DMS53 treated with DMSO at 0.1 percent for 48 hours (cell line): Measurements from ENCODE around the gene TPPP.
"Not testable (repeated sequence)": the region's sequence is repeated elsewhere in the genome, so short reads cannot be mapped to it uniquely, and the experiment has no call there.

Experiments used
- DNase-seq: peaks from one replicate; lab custom pipeline; 2025; ENCODE audit not compliant: unreplicated experiment; lab: John Stamatoyannopoulos, UW

TPPP gene

DNA sequence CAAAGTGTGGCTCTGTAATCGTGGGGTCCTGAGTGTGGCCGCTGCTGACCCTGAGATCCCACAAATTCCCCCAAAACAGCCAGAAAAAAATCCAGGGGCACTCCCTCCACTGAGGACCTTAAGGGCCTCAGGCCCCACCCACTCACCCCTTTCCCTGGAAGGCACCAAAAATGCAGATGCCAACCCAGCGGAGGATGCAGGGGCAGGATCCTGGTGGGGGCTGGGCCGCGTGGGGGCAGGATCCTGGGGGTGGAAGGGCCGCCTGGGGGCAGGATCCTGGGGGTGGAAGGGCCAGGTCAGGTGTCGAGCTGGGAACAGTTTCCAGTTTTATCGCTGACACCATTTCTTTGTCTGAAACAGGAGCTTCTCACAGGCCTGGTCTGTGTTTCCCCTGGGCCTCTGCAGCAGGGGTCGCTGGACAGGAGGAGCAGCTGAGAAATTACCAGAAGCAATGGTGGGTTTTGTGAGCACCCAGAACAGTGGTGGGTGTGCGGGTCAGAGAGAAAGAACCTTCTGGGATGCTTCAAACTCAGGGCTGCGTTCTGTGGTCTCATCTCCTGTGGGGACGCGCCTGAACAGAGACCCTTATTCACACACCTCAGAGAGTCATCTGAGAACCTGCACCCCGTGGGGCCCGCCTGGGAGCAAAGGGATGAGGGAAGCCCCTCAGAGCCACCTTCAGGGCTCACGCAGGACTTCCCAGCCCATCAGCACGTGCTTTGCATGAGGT lies 13.8 kb downstream of the TPPP start:
- not testable (repeated sequence) for DNase-seq

DNA sequence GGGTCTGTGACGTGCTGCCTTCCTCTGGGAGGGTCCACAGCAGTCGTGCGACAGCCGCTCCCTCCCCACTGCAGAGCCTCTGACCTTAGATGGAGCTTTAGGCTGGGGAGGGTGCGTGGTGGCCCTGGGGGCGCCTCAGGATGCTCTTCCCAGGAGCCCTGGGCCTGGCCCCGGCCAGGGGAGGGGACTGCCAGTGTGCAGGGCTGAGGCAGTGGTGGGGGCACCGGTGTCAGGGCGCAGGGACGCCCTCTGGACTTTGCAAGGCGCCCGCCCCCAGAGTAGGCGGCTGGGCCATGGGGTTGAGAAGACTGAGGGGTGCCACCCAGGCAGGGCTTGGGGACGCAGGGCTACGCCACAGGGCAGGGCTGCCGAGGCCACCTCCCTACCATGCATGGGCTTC lies 14.6 kb downstream of the TPPP start:
- DNase-seq, result not testable (repeated sequence)

DNA sequence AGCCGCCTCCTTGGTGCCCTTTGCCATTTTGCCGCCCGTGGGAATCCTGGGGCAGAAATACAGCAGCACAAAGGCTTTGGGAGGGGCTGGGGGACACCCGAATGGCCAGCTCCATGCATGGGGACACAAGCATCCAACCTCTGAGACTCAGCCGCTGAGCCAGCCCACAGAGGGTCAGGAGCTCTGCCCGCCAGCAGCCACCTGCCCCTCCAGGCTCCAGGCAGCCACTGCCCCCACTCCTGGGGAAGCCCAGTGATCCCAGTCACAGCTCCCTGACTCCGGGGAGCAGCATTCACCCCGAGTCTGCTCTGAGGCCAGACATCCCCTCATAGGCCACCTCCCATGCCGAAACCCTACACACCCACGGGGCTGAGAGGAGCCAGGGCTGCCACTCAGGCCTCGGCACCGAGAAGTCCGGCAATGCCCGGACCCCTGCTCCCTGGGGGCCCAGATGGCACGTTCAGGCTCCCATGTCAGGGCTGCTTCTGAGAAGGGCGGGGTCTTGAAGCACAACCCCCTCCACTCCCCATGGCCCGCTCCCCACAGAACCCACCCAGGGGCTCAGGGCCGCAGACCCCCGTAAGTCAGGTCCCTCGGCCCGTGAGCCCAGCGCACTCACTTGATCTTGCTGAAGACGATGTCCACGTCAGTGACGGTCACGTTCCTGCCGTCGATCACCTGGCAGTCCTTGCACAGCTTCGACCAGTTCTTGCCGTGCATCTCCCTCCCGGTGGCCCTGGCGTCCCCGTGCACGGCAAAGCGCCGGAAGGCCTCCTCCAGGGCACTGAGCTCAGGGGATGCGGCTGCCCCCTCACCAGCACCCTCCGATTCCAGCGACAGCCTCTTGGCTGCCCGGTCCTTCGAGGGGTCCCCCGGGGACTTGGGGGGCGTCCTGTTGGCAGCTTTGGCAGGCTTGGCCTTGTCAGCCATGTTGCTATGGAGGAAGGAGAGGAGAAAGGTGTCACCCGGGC lies 15.7 kb downstream of the TPPP start:
- no peak for DNase-seq

DNA sequence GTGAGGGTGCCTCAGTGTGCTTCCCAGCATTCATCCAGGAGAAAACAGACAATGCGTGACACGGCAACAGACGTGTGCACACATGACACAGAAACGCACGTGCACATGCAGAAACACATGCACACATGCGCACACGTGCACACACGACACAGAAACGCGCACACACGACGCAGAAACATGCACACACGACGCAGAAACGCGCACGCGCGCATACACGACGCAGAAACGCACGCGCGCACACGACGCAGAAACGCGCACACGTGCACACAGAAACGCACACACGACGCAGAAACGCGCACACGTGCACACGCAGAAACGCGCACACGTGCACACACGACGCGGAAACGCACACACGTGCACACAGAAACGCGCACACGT lies 16.5 kb downstream of the TPPP start:
- DNase-seq, result no peak

DNA sequence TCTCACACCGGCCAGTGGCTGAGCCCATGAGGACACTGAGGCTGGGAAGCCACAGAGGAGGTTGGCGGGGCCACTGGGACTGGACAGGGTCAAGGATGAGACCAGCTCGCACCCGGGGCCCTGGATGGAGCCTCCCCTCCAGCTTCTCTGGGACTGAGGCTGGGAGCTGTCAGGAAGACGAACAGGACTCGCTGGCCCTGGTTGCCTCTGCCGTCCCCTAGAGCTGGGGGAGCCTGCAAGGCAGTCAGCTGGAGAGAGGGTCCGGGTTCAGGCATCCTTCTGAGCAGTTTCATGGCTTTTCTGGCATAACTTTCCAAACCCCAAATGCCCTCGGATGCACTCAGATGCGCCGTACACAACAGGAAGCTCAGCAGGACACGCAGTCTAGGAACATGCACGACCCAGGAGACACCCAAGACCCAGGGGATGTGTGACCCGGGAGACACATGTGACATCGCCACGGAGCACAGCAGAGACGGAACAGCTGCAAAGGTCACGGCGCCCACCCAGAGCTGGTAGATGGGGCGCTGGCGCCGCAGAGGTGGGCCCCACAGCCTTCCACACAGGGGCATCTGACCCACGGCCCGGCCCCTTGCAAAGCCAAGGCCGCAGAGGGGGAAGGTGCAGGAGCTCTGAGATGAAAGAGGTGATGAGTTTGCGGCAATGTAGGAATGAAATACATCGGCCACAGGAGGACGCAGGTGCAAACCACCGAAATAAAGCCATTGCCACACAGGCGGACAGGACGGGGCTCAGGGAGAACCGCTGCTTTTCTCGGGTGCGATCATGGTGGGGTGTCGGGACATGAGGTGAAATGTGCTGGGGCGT lies 17.1 kb downstream of the TPPP start:
- no peak for DNase-seq

DNA sequence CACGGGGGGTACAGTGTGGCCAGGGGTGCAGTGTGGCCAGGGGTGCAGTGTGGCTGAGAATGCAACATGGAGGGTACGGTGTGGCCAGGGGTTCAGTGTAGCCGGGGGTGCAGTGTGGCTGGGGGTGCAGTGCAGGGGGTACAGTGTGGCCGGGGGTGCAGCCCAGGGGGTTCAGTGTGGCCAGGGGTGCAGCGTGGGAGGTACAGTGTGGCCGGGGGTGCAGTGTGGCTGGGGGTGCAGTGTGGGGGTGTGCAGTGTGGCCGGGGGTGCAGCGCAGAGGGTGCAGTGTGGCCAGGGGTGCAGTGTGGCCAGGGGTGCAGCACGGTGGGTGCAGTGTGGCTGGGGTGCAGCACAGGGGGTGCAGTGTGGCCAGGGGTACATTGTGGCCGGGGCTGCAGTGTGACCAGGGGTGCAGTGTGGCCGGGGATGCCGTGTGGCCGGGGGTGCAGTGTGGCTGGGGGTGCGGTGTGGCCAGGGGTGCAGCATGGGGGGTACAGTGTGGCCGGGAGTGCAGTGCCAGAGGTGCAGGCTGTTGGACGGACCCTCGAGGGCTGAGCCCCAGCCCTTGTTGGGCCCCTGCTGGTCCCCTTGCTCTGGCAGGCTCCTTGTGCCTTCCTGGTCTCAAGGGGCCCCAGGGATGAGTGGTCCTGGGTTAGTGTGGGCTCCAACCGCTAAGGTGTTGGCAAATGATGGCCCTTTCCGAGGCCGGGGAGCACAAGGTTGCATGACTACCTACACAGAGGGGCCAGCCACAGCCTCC lies 17.9 kb downstream of the TPPP start:
- DNase-seq, result no peak

DNA sequence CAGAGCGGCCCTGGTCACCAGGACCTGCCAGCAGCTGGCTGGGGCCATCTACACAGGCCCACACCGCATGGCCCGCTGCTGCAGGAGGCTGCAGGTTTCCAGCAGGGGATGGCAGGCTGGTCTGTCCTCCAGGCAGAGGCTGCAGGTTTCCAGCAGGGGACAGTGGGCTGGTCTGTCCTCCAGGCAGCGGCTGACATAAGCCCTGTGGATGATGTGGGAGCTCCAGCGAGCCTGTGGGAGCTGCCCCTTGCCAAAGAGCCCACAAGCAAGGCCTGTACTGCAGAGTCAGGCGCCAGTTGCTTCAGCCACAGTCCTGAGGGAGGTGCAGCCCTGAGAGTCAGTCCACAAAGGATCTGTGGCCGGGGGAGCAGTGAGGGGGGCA lies 18.5 kb downstream of the TPPP start:
- peak; percentile 7 for DNase-seq

DNA sequence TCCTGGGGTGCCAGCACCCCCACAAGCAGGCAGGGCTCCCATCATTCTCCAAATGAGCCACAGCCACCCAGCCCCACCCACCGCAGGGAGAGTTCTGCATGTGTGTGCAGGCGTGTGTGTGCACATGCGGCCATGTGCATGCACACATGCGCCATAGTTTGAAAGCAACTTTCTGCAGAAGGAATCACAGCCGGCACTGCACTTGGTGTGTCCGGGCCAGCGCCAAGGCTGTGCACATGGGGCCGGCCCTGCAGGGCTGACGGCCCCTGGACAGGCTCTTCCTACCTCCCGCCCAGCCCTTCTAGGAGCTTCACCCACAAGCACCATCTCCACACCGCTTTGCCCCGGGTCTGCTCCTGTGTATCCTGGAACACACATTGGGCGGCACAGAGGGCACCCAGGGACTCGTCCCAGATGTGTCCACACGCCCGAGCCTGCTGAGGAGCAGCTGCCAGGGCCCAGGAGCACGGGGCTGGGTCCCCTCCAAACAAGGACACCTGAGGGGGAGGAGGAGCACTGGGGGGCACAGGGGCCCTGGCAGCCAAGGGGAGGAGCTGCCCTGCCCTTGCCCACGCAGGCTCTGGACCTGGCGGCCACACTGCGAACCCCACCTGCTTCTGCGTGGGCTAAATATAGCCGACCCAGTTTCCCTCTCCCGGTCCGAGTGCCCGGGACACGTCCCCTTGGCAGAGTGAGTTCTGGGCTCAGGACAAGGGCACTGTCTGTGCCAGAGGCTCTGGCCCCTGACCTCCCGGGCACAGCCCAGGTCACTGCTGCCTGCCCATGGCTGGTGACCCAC lies 19.1 kb downstream of the TPPP start:
- DNase-seq, result no peak

DNA sequence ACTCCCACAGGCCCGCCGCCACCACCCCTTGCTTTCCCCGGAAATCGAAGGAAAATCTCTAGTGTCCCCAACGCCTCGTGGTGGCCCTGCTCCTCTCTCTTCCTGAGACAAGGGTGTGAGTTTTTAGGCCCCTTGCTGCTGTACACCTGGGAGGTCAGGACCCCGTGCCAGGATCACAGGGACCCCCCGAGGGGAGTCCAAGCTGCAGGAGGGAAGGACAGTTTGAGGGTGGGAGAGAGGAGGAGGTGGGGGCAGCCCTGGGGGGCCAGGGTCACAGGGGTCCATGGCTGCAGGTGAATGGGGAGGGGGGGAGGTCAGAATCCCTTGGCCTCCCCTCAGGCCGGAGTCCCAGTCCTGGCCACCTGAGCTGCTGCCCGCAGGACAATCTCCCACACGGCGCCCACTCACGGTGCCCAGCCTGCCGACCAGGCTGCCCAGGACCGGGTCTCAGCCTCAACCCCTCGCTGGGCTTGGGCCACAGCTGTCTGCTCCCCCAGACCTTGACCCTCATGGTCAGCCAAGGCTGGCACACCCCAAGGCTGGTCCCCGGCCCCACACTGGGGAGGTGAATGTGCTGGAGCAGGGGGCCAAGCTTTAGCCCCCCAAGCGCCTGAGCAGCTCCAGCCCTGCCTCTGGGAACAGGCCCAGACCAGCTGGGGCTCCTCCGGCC lies 19.9 kb downstream of the TPPP start:
- DNase-seq, result no peak

DNA sequence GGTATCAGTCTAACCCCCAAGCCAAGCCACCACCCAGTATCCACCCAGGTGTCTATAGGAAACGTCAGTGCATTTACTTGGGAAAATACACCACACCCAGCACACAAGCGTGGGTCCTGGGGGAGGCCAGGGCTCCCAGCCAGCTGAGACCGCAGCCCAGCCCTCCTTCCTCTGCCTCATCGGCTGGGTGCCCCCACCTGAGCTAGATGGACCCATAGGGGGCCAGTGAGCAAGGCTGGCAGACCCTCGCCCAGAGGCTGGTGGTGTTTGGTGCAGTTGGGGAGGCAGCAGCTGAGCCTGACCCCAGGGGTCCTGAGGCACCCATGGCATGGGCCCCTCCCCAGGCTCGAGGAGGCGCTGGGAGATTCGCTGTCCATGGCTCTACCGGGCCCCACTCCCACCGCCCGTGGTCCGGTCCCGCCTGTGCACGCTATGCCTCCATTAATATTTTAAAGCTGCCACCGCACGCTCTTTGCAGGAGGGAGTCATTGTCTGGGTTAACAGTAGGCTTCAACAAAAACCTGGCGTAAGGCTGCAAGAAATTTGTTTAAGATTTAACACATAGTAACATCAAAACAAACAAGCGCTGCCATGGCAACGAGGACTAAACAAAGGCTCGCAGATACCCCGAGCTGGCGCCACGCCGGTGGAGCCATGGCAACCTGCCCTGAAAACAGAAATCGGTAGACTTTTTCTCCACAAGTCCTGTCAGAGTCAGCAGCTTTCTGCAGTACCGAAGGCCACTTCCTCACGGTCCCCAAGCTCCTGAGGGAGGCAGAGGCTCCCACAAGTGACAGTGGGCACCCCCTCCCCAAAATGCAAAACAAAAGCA lies 20.6 kb downstream of the TPPP start:
- peak; percentile 71 for DNase-seq

DNA sequence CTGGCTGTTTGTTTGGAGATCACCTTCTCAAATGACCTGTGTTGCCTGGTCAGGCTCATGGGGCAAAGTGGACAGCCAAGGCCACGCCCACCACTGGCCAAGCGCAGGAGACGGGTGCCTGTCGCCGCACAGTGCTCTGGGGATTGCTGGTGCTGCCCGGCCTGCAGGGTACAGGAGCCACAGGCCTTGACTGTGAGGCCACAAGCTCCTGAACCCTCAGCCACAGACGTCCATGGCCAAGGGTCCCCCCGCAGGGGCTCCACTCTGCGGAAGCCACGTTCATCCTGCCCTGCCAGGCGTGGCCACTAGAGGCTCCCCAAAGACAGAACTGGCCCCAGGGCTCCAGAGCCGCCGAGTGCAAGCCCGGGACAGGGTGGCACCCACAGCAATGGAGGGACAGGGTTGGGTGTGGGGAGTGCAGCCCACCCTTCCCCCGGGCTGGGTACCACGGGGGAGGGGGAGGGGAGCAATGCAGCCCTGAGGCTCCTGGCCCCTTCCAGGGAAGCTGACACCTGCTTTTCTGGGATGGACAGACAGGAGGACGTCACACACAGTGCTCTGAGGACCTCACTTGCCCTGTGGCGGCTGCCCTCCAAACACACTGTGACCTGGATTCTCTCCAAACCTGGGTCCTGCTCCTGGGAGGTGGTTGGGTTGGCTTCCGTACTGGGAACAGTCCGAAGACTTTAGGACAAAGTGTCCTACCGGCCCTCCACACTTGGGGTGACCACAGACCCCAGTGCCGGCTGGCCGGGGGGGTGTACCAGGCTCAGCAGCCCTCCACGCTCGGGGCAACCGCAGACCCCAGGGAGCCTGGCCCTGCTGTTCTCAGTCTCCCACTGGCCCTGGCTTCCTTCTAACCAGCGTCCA lies 21.5 kb downstream of the TPPP start:
- peak; percentile 71 for DNase-seq

DNA sequence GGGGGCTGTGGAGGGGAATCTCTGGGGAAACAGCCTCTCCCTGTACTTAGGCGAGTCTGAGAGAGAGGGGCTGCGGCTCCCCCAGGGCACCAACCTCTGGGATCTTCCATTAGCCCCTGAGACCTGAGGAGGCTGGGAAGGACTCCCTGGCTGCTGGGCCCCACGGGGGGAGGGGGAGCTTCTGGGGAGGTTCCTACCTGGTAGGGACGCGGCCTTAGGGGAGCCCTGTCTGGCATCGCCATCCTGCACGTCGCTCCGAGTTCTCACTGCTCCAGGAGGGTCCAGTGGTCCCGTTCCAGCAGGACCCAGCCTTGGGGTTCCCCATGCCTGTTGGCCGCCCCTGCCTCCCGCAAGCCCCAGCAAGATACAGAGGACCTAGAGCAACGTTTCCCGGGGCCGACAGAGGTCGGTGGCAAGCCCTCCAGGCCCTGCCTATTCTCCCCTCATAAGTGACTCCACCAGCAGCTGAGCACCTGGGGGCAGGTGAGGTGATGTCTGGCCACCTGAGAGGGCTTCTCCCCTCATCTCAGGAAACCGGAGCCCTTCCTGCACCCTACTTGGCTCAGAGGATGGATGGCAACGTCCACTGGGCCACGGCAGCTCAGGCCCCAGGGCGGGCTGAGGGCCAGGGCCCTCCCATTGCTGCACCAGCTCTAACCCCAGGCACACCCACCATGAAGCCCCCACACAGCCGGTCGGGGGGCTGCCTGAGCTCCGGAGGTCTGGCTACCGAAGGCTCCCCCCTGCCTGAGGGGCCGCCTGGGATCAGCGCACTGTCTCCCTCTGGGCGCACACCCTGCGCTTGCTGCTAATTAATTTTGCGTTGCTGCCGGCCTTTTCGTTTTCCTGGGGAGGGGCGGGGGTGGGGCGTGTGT lies 22.5 kb downstream of the TPPP start:
- DNase-seq, result no peak

DNA sequence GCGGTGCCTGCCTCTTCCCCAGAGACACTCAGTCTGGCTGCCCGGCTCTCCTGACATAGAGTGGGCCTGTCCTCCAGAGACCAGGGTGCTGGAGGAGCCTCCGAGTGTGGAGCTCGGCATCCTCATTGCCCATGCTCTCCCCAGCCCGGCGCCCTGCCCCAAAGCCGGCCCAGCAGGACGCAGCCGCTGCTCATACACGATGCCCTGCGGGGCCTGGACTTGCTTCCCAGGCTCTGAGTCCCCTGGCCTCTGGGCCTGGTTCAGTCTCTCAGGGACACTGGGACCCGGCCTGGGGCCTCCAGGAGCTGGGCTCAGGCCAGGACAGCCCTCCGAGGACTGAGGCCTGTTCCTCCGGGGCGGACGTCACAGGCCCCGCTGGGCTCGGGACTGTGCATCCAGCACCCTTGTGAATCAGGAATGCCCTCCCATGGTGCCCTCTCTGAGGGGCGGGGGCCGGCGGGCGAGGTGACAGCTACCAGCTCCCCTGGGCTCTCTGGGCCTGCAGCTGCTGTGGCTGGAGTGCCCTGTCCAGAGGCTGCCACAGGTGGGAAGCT lies 23.2 kb downstream of the TPPP start:
- DNase-seq, result no peak

DNA sequence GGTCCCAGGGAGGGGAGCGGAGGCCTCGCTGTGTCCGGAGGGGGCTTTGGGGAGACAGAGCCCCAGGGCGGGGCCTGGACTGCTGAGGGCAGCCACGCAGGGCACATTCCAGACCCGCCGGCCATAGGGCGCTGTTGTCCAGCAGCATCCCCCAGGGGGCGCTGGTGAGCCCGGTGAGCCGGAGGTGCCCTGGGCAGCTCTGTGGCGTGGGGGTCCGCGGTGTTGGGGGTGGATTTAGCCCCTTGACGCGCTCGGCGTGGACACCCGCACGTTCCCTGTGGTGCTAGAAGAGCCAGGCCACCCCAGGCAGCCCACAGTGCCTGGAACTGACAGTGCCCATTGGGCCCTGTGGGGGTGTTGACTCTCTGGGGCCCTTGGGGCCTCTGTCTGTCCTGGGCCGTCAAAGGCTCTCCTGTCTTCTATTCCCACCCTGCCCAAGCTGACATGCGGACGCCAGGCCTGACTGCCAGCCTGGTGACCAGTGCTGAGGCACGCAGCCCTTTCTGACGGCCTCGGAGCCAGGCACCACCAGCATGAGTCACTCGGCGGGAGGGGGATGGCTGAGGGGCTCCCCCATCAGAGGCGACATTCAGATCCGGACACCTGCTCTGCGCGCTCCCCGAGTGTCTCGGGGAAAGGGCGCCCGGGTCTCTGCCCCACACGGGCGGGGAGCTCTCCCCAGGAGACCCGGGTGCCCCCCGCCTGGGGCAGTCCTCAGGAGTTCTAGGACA lies 23.9 kb downstream of the TPPP start:
- no peak for DNase-seq

DNA sequence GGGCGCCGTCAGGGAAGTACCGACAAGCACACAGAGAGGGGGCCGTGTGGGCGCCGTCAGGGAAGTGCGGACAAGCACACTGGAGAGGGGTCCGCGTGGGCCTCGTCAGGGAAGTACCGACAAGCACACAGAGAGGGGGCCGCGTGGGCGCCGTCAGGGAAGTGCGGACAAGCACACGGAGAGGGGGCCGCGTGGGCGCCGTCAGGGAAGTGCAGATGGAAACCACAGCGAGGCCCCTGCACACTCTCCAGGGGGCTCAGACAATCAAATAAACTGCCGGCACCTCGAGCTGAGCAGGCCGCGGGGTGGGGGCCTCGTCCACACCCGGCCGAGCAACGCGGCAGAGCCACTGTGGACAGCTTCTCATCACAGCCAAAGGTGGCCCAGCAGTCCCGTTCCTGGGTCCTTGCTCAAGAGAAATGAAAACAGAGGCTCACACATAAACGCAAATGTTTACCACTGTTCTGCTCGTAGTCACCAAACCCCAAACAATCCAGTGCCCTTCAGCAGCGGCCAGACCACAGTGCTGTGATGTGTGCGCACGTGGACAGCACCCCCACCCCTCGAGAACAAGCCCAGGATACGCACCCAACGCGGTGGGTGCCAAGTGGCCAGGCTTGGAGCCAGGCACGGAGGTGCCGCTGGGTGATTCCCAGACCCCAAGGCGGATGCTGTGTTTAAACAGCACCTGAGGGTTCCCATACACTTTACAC lies 24.7 kb downstream of the TPPP start:
- DNase-seq, result no peak
